ACC112 (cell line): ENCODE results near the gene LY6G6D.

Source experiments
- H2AFZ ChIP-seq: fragments of 200-600 bp; sonication (generic); one replicate; pipeline ENCODE4 v1.6.0; 2017; ENCODE audit warnings: antibody characterized with exemption, low read length; ENCODE audit not compliant: unreplicated experiment
- H3K27ac ChIP-seq: fragments of 200-600 bp; sonication (generic); 2 replicates; pipeline ENCODE4 v1.5.1; 2014; ENCODE audit warnings: low read depth, mild to moderate bottlenecking, antibody characterized with exemption, low read length, moderate library complexity
- H3K27me3 ChIP-seq: fragments of 200-600 bp; sonication (generic); 2 replicates; pipeline ENCODE4 v1.6.1; 2014; ENCODE audit warnings: mild to moderate bottlenecking, antibody characterized with exemption, low read length, moderate library complexity, mixed read lengths; ENCODE audit not compliant: insufficient read depth
- H3K36me3 ChIP-seq: fragments of 200-600 bp; sonication (generic); 2 replicates; pipeline ENCODE4 v1.6.1; 2016; ENCODE audit warnings: mild to moderate bottlenecking, antibody characterized with exemption, low read length, moderate library complexity, mixed read lengths; ENCODE audit not compliant: insufficient read depth
- H3K4me1 ChIP-seq: fragments of 200-600 bp; sonication (generic); one replicate; pipeline ENCODE4 v1.6.1; 2016; ENCODE audit warnings: low read length, mixed read lengths; ENCODE audit not compliant: insufficient read depth, unreplicated experiment, control insufficient read depth
- H3K4me3 ChIP-seq: fragments of 200-600 bp; sonication (generic); 2 replicates; pipeline ENCODE4 v1.5.1; 2014; ENCODE audit warnings: mild to moderate bottlenecking, low read depth, low read length
- H3K79me2 ChIP-seq: fragments of 200-600 bp; sonication (generic); one replicate; pipeline ENCODE4 v1.6.0; 2016; ENCODE audit warnings: low read length; ENCODE audit not compliant: control insufficient read depth, unreplicated experiment, insufficient read depth

LY6G6D gene

GRCh38 chr6:31737315-31737990, 22.3 kb downstream of the LY6G6D start:
- no peaks in the 10 kb centered on the region for H3K27me3 ChIP-seq
- peak overlapping the region; percentile 55 for H3K4me3 ChIP-seq
- peak overlapping the region; percentile 10 for H2AFZ ChIP-seq
- peaks cover 52% of the 10 kb centered on the region for H3K79me2 ChIP-seq
- H3K27ac ChIP-seq: peak overlapping the region; percentile 89
- peaks cover 15% of the 10 kb centered on the region; the same call in 1 of the 2 replicates for H3K36me3 ChIP-seq
- H3K4me1 ChIP-seq: peaks cover 43% of the 10 kb centered on the region

GRCh38 chr6:31737991-31738979, 23.1 kb downstream of the LY6G6D start:
- Histone ChIP-seq H3K4me1 (peaks cover 39% of the 10 kb centered on the region), H3K79me2 (peaks cover 48% of the 10 kb centered on the region), H2AFZ (peak overlapping the region; percentile 82), H3K27me3 (no peaks in the 10 kb centered on the region), H3K4me3 (peak overlapping the region; percentile 55), H3K36me3 (peaks cover 12% of the 10 kb centered on the region; the same call in 1 of the 2 replicates), H3K27ac (peak overlapping the region; percentile 89)

GRCh38 chr6:31739639-31740396, 24.7 kb downstream of the LY6G6D start, which contains the start of gene MSH5:
TSS of gene MSH5 (plus strand) at chr6:31740005. CDS start at chr6:31740467, 462 bp downstream.
- Histone ChIP-seq H3K4me3 (peak within 1 kb of the TSS; percentile 80), H3K79me2 (peaks cover 32% of the 10 kb centered on the region), H3K4me1 (peaks cover 28% of the 10 kb centered on the region), H3K27me3 (no peaks in the 10 kb centered on the region), H2AFZ (peak within 1 kb of the TSS; percentile 67), H3K36me3 (no peaks in the 10 kb centered on the region), H3K27ac (peak within 1 kb of the TSS; percentile 89)

GRCh38 chr6:31740397-31741223, 25.5 kb downstream of the LY6G6D start:
- Histone ChIP-seq H3K79me2 (peaks cover 25% of the 10 kb centered on the region), H3K4me1 (peaks cover 28% of the 10 kb centered on the region), H3K27me3 (no peaks in the 10 kb centered on the region), H3K27ac (peak overlapping the region; percentile 15; the same call in 1 of the 2 replicates), H2AFZ (peak overlapping the region; percentile 0), H3K4me3 (peak overlapping the region; percentile 80), H3K36me3 (no peaks in the 10 kb centered on the region)

GRCh38 chr6:31741815-31742214, 26.7 kb downstream of the LY6G6D start:
- Histone ChIP-seq H3K27me3 (no peaks in the 10 kb centered on the region), H2AFZ (no peak overlapping the region), H3K4me3 (no peak overlapping the region), H3K36me3 (no peaks in the 10 kb centered on the region), H3K4me1 (peaks cover 24% of the 10 kb centered on the region), H3K79me2 (peaks cover 12% of the 10 kb centered on the region), H3K27ac (no peak overlapping the region)

- no peaks in the 10 kb centered on the region for H3K27me3 ChIP-seq
- H3K4me1 ChIP-seq: peaks cover 17% of the 10 kb centered on the region
- H2AFZ ChIP-seq: no peak overlapping the region
- peaks cover 11% of the 10 kb centered on the region for H3K79me2 ChIP-seq
- peaks cover 6% of the 10 kb centered on the region; the same call in 1 of the 2 replicates for H3K36me3 ChIP-seq
- H3K27ac ChIP-seq: no peak overlapping the region
- H3K4me3 ChIP-seq: no peak overlapping the region
Measured at GRCh38 chr6:31742894-31743293, 27.7 kb downstream of the LY6G6D start.

- no peak overlapping the region for H3K4me3 ChIP-seq
- no peak overlapping the region for H3K27ac ChIP-seq
- no peaks in the 10 kb centered on the region for H3K27me3 ChIP-seq
- peaks cover 8% of the 10 kb centered on the region; the same call in 1 of the 2 replicates for H3K36me3 ChIP-seq
- H3K4me1 ChIP-seq: peaks cover 3% of the 10 kb centered on the region
- no peak overlapping the region for H2AFZ ChIP-seq
- peaks cover 11% of the 10 kb centered on the region for H3K79me2 ChIP-seq
Measured at GRCh38 chr6:31744422-31744821, 29.3 kb downstream of the LY6G6D start.

- Histone ChIP-seq H3K27me3 (no peaks in the 10 kb centered on the region), H3K27ac (no peak overlapping the region), H2AFZ (no peak overlapping the region), H3K4me3 (no peak overlapping the region), H3K79me2 (no peaks in the 10 kb centered on the region), H3K4me1 (peaks cover 14% of the 10 kb centered on the region), H3K36me3 (peaks cover 11% of the 10 kb centered on the region; the same call in 1 of the 2 replicates)
Measured at GRCh38 chr6:31749301-31750036, 34.3 kb downstream of the LY6G6D start.

GRCh38 chr6:31750411-31751022, 35.4 kb downstream of the LY6G6D start:
- Histone ChIP-seq H3K4me1 (peaks cover 14% of the 10 kb centered on the region), H3K36me3 (peaks cover 11% of the 10 kb centered on the region; the same call in 1 of the 2 replicates), H3K27me3 (no peaks in the 10 kb centered on the region), H3K79me2 (no peaks in the 10 kb centered on the region), H3K4me3 (no peak overlapping the region), H2AFZ (no peak overlapping the region), H3K27ac (no peak overlapping the region)
